HG03571 (cell line): Measurements from ENCODE around the gene COMP.

Source experiments
- ATAC-seq: cut with Tn5 transposase; IDR thresholded peaks from one replicate; pipeline ENCODE4 v1.9.1; 2021; ENCODE audit not compliant: unreplicated experiment

COMP gene

DNA sequence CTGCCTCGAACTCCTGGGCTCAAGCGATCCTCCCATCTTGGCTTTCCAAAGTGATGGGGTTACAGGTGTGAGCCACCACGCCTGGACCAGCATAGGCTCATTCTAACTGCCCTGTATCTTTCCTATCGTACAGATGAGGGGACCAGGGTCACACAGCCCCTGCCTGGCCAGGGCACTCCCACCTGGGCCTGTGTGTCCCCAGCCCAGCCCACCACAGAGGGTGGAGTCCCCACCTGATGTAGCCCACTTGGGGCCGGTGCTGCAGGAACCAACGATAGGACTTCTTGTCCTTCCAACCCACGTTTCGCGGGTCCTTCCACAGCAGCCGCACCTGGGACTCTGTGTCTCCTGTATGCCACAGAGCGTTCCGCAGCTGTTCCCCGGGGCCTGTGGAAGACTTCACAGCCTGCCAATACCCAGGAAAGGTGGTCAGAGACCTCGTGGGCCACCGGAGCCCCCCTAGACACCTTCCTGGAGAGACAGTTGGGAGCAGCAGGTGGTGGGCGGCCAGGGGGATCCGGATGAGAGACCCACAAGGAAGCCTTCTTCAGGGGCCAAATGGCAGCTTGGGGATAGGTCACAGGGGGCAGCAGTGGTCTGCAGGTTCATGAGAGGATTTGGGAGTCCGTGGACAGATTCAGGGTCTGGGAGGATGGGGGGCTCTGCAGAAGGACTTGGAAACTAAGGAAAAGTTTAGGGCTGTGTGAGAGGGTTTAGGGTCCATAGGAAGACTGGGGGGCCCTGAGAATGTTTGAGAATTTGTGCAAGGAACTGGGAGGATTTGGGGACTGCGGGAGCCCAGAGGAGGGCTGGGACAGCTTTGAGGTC, 6.9 kb downstream of the COMP start:
- ATAC-seq = no peak

DNA sequence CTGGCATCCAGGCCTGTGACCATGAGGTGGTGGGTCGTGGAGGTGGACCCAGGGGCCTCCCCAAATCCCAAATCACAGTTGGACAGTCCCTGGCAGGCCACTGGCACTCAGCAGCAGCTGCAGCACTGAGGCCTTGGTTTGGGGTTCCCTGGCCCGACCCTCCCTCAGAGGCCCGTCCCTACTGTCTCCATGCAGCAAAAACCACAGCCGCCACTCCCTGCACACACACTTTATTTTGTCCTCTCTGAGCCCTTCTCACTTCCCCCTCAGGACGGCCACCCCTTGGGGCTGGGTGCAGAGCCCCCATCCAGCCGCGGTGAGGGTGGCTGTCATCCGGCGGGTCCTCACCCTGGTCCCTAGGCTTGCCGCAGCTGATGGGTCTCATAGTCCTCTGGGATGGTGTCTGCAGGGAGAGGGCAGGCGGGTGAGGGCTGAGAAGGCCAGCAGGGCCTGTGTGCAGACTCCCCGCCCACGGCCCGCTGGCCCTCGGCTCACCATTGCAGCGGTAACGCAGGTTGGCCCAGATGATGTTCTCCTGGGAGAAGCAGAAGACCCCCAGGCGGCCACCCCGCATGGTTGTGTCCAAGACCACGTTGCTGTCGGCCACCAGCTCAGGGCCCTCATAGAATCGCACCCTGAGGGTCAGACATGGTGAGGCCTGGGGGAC, 8.4 kb downstream of the COMP start:
- ATAC-seq = no peak

DNA sequence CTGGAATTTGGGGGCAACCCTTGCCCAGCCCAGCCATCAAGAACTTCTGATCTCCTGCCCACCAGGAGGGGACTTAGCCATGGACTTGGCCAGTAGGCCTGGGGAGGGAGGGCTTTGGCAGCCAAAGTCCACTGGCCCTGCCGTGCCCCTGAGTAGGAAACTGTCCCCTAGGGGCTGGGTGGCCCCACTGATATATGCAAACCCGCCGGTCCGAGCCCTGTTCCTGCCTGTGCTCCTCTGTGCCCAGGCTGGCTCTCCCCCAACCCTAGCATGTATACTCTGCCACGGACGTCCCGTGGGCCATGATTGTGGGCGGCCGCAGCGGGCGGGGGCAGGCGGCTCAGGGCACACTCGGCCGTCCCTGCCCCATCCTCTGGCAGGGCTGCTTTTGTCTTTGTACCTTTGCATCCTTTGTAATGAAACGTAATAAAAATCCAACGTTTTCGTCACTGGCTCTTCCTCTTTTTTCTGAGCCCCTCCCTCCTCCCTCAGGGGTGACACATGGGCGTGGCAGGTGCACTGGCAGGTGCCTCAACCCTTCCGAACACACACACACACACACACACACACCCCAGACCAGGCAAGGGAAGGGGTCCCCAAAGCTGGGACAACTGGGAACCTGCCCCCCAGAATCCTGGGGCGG, 9.1 kb downstream of the COMP start:
- ATAC-seq = no peak

DNA sequence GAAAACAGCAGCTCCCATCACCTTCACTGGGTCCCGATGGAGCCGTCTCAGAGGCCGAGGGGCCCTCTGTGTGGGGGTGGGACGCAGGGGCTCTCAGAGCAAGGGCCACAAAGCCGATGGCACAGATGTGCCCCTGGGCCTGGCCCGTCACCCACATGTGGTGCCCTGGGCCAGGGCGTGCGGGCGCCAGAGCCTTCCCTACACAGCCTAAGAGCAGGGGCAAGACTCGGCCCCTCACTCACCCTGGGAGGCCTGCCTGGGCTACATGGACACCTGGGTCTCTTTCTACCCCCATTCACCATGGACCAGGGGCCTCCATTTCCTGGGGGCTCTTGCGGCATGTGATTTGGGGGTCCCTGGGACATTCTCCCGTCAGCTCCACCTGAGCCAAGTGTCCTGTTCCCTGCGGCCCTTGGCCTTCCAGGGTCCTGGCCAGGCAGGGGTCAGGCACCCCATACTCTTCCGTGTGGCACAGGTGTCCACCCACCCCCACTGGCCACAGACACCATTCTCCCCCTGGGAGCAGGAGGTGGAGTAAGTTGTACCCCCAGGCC, 10.0 kb downstream of the COMP start:
- ATAC-seq = no peak

DNA sequence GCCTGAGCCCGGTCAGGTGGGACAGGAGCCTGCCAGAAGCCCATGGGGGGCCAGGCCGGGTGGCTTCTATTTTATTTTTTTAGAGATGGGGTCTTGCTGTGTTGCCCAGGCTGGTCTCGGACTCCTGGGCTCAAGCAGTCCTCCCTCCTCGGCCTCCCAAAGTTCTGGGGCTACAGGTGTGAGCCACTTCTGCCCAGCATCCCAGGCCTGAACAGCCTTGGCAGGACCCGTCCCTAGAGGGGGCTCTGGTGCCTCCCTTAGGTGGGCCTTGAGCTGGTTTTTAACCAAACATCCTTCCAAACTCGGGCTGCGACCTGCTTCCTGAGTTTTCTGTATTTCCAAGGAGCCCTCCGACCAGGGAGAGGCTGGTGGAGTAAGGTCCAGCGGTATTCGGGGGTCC, 10.5 kb downstream of the COMP start:
- ATAC-seq = no peak

DNA sequence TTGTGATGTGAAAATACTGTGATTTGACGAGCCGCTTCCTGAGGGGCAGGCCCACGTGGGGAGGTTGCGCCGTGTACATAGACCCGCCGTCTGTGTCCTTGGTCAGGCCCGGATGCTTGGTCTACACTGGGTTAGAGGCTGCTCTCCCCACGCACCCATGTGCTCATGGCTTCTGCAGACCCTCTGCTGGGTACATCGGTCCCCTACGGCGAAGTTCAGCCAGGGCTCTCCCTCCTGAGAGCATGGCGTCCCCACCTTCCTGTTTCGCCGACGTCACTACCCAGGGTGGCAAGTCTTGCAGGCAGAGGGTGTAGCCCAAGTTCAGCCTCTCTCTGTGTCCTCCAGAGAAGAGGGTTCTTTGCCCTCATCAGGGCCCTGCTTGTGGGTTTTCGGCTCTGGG, 11.0 kb downstream of the COMP start:
- ATAC-seq = no peak

DNA sequence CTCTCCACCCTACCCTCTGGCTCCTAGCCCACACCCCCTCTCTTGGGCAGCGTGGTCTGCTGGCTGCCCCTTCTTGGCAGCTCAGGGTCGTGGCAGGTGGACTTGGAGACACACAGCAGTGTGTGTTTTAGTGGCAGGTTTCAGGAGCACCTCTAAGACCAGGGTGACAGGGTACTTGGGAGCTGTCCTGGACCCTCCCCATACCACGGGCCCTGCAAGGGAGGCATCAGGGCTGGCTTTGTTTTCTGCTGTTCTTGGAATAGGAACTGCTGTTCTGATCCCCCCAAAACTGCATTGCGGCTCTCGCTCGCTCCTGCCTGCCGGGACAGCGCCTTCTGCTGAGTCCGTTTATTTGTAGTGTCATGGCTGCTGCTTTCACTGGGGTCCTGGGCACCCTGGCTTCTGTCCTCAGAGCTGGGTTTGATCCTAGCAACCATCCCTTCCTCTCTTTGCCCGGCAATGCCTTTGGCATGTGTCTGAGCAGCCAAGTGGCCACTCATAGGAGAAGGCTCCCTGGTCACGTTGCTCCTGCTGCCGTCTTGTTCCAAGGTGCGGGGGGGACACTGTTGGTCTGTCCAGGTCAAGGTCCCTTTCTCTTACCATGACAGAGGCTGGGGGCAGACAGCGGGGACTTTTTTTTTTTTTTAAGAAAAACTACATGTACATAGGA, 12.1 kb downstream of the COMP start:
- ATAC-seq = no peak

DNA sequence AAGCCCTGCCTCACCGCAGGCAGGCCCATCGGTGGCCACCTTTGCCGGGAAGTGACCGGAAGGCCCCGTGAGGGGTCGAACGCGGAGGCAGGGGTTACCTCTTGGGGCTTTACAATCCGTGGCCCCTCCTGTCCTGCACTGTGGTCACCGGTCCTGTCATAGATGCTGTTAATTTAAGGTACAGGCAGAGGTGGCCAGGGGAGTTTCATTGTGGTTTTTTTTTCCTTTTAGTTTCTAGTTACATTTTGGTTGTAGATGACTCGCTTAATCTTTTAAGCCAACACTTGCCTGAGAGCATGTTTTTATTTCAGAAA, 13.1 kb downstream of the COMP start:
- no peak for ATAC-seq

DNA sequence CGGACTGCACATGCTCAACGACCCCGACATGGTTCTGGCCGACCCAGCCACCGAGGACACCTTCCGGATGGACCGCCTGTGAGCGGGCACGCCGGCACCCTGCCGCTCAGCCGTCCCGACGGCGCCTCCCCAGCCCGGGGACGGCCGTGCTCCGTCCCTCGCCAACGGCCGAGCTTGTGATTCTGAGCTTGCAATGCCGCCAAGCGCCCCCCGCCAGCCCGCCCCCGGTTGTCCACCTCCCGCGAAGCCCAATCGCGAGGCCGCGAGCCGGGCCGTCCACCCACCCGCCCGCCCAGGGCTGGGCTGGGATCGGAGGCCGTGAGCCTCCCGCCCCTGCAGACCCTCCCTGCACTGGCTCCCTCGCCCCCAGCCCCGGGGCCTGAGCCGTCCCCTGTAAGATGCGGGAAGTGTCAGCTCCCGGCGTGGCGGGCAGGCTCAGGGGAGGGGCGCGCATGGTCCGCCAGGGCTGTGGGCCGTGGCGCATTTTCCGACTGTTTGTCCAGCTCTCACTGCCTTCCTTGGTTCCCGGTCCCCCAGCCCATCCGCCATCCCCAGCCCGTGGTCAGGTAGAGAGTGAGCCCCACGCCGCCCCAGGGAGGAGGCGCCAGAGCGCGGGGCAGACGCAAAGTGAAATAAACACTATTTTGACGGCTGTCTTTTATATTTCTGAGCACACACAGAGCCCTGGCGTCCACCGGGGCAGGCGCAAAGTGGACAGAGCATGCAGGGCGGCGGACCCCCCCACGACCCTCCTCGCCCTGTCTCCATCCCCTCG, 13.6 kb downstream of the COMP start:
- ATAC-seq = no peak

DNA sequence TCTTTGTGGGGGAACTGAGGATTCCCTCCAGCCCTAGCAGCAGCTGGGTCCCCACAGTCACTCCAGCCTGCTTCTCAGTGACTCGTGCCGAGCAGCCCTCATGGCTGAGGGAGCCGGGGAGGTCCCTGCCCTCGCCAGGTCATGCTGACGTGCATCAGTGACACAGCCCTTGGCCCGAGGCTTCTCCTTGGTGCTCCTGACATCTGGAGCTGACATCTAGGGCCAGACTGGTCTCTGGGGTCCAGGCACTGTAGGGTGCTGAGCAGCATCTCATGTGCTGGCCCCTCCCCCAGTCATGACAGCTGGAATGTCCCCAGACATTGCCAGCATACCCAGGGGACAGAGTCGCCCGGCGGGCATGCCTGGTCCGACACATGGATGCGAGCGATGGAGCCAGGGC, 14.4 kb downstream of the COMP start:
- ATAC-seq = no peak

DNA sequence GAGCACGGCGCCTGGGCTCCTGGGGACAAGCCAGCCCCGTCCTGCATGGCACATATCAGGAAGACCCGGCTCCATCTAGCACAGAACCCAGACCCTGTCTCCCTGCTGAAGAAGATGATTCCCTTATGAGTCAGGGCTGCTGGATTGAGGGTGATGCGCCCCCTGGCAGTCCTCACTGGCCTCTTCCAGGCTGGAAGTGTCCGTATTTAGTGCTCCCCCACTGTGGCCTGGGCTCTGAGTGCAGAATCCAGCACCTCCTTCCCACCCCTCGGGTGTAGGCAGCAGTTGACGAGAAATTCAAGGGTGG, 14.9 kb downstream of the COMP start:
- ATAC-seq = no peak

DNA sequence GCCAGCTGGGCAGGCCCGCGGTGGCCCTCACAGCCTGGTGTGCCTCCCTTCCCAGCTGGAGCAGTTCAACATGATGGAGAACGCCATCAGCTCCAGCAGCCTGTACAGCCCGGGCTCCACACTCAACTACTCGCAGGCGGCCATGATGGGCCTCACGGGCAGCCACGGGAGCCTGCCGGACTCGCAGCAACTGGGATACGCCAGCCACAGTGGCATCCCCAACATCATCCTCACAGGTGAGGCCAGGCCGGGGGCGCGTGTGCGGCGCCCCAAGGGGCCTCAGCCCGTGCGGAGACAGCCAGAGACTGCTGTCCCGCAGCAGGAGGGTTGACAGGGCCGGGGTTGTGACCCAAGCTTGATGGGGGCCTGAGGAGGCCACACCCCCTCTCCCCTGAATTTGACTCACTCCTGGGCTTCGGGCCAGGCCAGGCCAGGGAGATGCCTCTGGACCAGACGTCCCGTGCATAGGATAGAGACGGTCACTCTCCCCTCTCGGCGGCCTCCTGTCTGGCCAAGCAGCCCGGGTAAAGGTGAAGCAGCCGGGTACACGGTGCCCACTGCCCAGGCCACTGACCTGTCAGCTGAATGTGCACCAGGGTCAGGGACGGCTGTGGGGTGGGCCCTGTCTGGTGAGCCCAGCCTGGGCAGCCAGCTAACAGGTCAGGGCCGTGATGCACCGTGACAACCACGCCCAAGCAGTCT, 15.4 kb downstream of the COMP start:
- no peak for ATAC-seq

DNA sequence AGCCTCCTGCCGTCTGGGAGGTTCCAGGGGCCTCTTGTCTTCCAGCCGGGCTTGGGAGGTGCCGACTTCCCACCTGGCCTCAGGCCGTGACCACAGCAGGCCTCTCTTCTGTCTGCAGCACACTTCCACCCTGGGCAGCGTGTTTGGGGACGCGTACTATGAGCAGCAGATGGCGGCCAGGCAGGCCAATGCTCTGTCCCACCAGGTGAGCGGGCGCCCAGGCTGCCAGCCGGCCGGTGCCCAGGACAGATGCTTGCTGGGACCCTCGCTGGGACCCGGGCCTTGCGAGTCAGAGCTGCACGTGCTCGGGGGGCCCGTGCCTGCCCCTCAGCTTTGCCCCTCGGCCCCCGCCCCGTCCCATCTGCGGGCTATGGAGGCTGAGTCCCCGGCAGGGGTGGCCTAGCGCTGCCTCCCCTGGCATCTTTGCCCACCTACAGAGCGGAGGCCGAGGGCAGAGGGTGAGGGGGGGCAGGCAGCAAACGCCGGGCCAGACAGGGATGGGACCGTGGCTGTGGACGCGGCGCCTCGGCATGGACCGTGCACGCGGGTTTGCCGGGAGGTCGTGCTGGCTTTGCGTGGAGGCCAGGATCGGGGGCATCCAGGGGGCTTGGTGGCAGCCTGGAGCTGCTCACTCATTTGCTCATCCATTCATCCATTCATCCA, 16.2 kb downstream of the COMP start:
- ATAC-seq = no peak

DNA sequence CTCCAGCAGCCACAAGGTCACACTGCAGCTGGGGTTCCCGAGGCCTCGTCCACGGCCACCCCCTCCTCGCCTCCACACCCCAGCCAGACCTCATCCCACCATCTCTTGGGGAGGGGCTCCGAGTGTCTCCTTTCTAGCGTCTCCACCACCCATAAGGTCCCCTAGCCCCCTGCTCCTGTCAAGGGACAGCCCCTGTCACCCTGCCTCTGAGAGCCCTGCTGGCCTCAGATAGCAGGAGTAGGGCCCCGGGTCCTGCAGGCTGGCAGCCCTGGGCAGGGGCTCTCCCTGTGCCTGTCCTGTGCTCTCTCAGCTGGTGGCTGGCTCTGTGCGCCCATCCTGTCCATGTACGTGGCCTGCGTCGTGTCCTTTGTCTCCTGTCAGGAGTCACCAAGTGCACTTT, 17.0 kb downstream of the COMP start:
- no peak for ATAC-seq

DNA sequence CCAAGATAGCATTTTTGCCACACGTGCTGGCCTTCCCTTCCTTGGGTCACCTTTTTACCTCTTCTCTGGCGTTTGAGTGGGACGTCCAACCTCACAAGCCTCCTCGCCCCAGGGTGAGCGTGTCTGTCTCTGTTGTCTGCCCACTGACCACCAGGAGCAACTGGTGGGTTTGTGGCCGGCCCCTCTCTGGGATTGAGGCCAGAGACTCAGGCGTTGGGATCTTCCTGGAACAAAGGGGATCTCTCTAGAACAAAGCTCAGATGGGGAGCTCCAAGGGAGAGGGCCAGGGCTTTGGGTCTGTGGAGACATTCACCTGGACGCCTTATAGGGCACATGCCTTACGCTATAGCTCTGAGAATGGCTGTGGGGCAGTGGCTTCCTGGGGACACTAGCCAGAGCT, 17.4 kb downstream of the COMP start:
- ATAC-seq = no peak

DNA sequence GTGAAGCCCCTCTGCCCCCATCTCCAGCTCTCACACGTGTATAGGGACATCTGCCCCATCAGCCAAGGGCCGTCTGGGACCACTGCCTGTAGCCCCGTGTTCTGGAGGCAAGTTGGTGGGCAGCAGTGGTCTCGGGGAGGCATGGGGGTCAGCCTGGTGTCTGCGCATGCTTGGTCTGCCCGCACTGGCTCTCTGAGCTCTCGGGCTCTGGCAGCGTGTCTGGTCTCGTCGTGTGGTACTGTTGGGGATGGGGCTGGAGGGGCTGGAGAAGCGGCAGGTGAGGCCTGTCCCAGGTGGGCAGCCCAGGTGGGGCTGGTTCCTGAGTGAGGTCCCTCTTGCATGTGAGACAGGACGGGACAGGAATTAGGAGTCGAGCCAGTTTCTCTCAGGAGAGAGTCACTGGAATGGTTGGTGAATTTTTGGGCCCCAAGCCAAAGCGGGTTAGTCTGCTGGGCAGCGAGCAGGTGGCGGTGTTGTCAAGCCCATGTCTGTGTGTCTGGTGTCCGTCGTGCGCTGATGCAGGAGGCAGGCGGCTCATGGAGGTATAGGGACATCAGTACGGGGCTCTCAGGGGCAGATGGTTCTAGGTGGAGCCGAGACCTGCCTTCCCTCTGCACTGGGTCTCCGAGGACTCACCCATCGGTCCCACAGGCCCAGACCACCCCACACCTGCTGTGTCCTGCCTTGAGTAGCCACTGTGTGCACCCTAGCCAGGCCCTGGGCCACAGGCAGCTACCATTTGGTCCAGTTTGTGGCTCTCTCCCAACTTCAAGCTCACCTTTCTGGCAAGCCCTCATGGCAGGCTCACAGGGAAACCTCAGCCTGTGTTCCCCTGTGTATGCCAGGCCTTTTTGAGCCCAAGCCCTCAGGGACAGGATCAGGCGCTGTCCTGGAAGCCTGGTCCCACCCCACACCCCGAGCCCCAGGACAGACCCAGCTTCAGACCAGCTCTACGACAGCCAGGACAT, 18.2 kb downstream of the COMP start:
- ATAC-seq = no peak

DNA sequence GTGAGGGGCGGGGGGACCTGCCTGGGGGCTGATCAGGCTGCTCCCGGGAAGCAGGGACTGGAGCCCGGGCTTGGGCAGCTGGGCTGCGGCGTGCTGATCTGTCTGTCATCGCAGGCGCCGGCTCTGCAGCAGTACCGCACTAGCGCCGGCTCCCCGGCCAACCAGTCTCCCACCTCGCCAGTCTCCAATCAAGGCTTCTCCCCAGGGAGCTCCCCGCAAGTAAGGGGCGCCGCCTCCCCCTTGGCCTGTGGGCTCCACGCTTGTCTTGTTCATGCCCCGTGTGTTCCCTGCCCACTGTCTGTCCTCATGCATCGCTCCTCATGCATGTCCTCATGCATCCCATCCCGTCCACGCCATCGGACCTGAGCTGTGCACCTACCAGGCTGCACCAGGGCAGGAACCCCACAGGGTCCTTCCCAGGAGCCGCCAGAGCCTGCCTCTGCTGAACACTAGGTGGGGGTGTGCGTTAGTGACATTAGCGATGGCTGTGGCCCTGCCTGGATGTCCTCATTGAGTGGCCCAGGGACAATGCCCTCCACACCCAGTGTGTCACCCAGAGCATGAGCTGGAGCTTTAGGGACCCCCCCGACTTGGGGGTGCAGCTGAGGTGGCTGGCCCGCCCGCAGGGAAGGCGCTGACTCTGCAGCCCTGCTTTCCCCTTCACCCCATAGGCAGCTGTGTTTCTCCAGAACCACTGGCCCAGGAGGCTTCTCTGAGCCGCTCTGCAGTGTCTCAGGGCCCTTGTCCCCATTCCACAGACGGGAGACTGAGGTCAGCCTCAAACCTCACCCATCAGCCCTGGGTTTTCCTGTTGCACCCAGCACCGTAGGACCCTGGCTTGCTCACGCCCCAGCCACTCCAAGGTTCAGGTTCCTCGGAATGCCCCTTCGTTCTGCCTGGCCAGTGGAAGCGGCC, 19.5 kb downstream of the COMP start:
- no peak for ATAC-seq
